ENCODE results near the gene GOLGA6C. TPM values are rescaled to one million over a fixed set of nuclear protein-coding genes. Genes with fewer than 3 reads are reported as not detected.
"Not testable (repeated sequence)": the region's sequence is repeated elsewhere in the genome, so short reads cannot be mapped to it uniquely, and the experiment has no call there.

GOLGA6C gene
- total RNA-seq, 4 donors from 2014 or later = not detected

DNA sequence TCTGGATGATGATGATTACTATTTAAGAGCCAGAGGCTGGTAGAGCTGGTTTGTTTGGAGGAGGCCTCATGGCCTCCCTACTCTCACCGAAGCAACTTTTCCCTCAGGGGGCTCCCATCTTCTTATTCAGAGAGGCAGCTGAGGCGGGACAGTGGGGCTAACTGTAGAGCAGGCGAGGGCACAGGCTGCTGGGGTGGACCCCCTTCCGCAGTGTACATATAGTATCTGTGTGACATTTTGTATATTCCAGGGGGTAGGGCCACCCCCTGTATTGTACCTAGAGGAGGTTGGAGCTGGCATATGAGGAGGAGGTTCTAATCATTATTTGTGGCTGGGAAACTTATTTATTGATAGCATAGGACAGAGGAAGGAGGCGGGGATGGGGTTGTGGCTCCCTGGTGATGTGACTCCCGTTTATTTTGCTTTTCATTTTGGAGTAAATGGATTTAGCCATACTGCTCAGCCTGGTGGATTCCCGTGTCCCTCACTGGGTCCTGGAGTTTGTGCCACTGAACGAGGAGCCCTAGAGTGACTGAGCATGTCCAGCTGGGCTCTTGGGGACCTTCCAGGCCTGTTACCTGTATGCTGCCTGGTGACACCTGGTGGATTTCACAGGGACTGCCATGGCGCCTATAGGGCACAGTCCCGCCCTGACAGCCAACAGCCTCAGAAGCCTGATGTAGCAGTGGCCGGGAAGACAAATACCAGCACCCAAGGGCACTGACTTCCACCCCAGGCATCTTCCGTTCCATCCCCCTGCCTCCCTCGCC is 40.6 kb downstream of the GOLGA6C start:
- H3K9me3 ChIP-seq, H3K27ac ChIP-seq, H3K27me3 ChIP-seq, DNase-seq, H3K4me3 ChIP-seq, H3K4me1 ChIP-seq, H3K36me3 ChIP-seq: not testable (repeated sequence)

- not testable (repeated sequence) for H3K27me3 ChIP-seq, H3K9me3 ChIP-seq, H3K4me3 ChIP-seq, H3K27ac ChIP-seq, H3K4me1 ChIP-seq, H3K36me3 ChIP-seq
- peak in 5 of 6 experiments; percentile 21 to 65 (median 30) for TF ChIP-seq CTCF (IDR thresholded peaks at IDR 0.05)
- DNase-seq = peak in 2 of 3 donors; percentile 47 to 84
Measured at GRCh38 chr15:75299311-75299688, 41.2 kb downstream of the GOLGA6C start.

DNA sequence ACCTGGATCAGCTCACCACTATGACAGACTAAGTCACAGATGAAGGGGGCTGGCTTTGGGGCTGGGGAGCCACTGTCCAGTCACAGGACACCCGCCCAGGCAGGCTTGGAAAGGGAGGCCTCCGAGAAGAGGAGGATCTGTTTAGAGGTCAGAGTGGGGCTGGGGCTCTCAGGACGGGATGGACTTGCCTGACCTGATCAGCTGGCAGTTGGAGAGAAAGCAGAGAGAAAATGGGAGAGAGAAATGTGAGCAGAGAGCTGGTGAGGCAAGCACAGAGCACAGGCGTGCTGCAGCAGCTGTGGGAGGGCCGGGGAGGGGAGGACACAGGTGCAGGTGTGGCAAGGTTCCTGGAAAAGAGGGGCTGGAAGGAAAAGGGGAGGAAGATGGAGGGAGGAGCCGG is 41.9 kb downstream of the GOLGA6C start:
- DNase-seq, H3K4me1 ChIP-seq, H3K9me3 ChIP-seq, H3K27me3 ChIP-seq, H3K36me3 ChIP-seq, H3K27ac ChIP-seq, H3K4me3 ChIP-seq: not testable (repeated sequence)

DNA sequence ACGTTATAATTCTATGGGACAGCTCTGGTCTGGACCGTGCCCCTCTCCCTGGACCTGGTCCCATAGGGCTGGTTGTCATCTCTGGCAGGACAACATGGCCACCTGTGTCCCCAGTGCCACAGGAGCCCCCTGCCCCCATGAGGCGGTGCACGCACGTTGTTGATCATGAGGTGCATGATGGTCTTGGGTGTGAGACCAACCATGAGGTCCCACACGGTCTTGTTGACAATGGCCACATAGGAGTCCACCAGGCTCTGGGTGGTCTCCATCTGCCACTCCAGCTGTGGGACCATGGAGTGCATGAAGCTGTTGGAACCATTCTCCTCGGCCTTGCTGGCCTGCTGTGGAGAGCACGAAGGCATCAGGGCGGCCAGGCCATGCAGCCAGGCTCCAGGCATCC is 44.2 kb downstream of the GOLGA6C start:
- Histone ChIP-seq H3K4me3 (no peak overlapping the region), H3K9me3 (no peaks in the 10 kb centered on the region), H3K27ac (no peak overlapping the region), H3K4me1 (no peaks in the 10 kb centered on the region), H3K27me3 (no peaks in the 10 kb centered on the region), H3K36me3 (no peaks in the 10 kb centered on the region)
- DNase-seq = no peak
- TF ChIP-seq CTCF (IDR thresholded peaks at IDR 0.05) = no peak
- no peak for TF ChIP-seq POLR2A (IDR thresholded peaks at IDR 0.05)

DNA sequence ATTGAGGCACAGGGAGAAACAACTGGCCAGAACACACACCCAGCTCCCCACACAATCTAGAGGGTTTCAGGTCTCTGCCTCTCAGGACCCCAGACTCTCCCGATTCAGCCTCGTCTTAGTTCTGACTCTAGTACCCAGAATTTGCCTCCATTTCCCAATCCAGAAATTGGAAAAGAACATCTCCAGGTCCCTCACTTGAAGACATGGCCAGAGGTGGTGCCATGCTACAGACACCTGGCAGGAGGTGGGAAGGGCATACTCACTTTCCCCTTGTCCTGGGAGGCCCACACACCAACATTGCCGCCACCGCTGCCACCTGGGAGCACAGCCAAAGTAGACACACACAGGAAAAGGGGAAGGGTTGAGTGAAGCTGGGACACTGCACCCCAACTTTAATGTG is 44.6 kb downstream of the GOLGA6C start:
- not testable (repeated sequence) for H3K27ac ChIP-seq, H3K4me3 ChIP-seq

GRCh38 chr15:75306188-75306587 is 48.1 kb downstream of the GOLGA6C start:
- Histone ChIP-seq H3K4me1 (no peaks in the 10 kb centered on the region), H3K4me3 (no peak overlapping the region)

More for the DNA sequence above, 44.6 kb downstream of the GOLGA6C start:
- H3K4me1 ChIP-seq, H3K9me3 ChIP-seq, H3K36me3 ChIP-seq, DNase-seq, H3K27me3 ChIP-seq: not testable (repeated sequence)

More at GRCh38 chr15:75306188-75306587, 48.1 kb downstream of the GOLGA6C start:
- H3K27ac ChIP-seq = no peak overlapping the region
- no peaks in the 10 kb centered on the region for H3K27me3 ChIP-seq
- no peaks in the 10 kb centered on the region for H3K36me3 ChIP-seq
- DNase-seq = no peak
- no peaks in the 10 kb centered on the region for H3K9me3 ChIP-seq
- TF ChIP-seq CTCF (IDR thresholded peaks at IDR 0.05) = no peak
- no peak for TF ChIP-seq POLR2A (IDR thresholded peaks at IDR 0.05)

Measured in Peyer's patch (tissue), 4 donors.